ENCODE measurements around the gene ADRB1. TPM values are rescaled to one million over a fixed set of nuclear protein-coding genes. Genes with fewer than 3 reads are reported as not detected.

ADRB1 gene
- total RNA-seq, 1 experiment from 2014 or later: 2.3 TPM

DNA sequence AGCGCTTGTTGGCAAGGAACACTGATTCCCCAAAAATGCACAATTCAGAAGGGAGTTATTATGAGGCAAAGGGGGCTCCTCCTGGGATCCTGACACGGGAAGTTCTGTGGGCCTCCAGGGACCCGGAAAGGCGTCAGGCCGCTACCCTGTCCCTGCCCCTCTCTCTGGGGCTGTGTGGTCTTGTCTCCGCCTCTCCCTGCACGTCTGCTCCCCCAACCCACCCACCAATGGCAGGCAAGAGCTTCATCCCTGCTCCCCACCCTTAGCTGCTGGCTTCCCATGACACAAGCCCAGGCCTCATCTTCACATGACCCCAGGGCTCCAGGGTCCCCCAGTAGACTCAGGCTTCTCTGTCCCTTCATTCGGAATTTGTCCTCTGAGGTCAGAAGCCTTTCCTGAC is 31.0 kb upstream of the ADRB1 start:
- BruUV-seq (replicated peaks): no TSS peak
- Mint-ChIP-seq H3K4me3 (ENCODE audit: unreplicated experiment) (no peak overlapping the region), H3K9me3 (ENCODE audit: unreplicated experiment) (peaks cover 9% of the 10 kb centered on the region), H3K27ac (ENCODE audit: unreplicated experiment) (no peak overlapping the region), H3K27me3 (ENCODE audit: insufficient read depth, unreplicated experiment) (no peaks in the 10 kb centered on the region), H3K4me1 (ENCODE audit: low read depth, unreplicated experiment) (no peaks in the 10 kb centered on the region), H3K36me3 (ENCODE audit: insufficient read depth, unreplicated experiment) (no peaks in the 10 kb centered on the region)
- CTCF ChIA-PET: interaction anchor here (0.6 kb wide), 1 partner anchor 9 kb away, joined by 5 read pairs; no protein-coding TSS in a partner anchor
- POLR2A ChIA-PET: no interaction called here
- DNase-seq: no peak
- Histone ChIP-seq H3K36me3 (ENCODE audit: control insufficient read depth, insufficient read depth, low read length) (no peaks in the 10 kb centered on the region), H3K27me3 (replicated peaks; ENCODE audit: control insufficient read depth, insufficient read depth, low read length) (no peaks in the 10 kb centered on the region), H3K4me3 (ENCODE audit: low read depth, low read length) (no peak overlapping the region), H3K9me3 (no peaks in the 10 kb centered on the region), H3K4me1 (no peaks in the 10 kb centered on the region)
- intact Hi-C loops (cut with micrococcal nuclease; ENCODE audit: unreplicated experiment): no loop called here
- TF ChIP-seq, protein P1, sequence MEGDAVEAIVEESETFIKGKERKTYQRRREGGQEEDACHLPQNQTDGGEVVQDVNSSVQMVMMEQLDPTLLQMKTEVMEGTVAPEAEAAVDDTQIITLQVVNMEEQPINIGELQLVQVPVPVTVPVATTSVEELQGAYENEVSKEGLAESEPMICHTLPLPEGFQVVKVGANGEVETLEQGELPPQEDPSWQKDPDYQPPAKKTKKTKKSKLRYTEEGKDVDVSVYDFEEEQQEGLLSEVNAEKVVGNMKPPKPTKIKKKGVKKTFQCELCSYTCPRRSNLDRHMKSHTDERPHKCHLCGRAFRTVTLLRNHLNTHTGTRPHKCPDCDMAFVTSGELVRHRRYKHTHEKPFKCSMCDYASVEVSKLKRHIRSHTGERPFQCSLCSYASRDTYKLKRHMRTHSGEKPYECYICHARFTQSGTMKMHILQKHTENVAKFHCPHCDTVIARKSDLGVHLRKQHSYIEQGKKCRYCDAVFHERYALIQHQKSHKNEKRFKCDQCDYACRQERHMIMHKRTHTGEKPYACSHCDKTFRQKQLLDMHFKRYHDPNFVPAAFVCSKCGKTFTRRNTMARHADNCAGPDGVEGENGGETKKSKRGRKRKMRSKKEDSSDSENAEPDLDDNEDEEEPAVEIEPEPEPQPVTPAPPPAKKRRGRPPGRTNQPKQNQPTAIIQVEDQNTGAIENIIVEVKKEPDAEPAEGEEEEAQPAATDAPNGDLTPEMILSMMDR (IDR thresholded peaks at IDR 0.05; ENCODE audit: insufficient read depth in 1 of 2, low read depth in 1 of 2, low read length in 1 of 2, severe bottlenecking in 1 of 2, unreplicated experiment in 1 of 2): no peak

DNA sequence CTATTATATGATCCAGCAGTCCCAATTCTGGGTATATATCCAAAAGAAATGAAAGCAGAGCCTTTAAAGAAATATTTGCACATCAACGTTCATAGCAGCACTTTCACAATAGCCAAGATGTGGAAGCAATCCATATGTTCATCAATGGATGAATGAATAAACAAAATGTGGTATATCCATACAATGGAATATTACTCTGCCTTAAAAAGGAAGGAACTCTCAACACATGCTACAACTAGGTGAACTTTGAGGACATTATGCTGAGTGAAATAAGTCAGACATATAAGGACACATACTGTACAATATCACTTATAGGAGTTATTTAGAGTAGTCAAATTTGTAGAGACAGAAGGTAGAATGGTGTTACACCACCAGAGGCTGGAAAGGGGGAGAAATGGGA is 28.0 kb upstream of the ADRB1 start:
- Mint-ChIP-seq H3K4me1 (ENCODE audit: low read depth, unreplicated experiment) (no peaks in the 10 kb centered on the region), H3K9me3 (ENCODE audit: unreplicated experiment) (peaks cover 9% of the 10 kb centered on the region), H3K4me3 (ENCODE audit: unreplicated experiment) (no peak overlapping the region), H3K27me3 (ENCODE audit: insufficient read depth, unreplicated experiment) (no peaks in the 10 kb centered on the region), H3K27ac (ENCODE audit: unreplicated experiment) (no peak overlapping the region), H3K36me3 (ENCODE audit: insufficient read depth, unreplicated experiment) (no peaks in the 10 kb centered on the region)
- Histone ChIP-seq H3K9me3 (no peaks in the 10 kb centered on the region), H3K4me1 (no peaks in the 10 kb centered on the region), H3K36me3 (ENCODE audit: control insufficient read depth, insufficient read depth, low read length) (no peaks in the 10 kb centered on the region), H3K4me3 (ENCODE audit: low read depth, low read length) (no peak overlapping the region), H3K27me3 (replicated peaks; ENCODE audit: control insufficient read depth, insufficient read depth, low read length) (no peaks in the 10 kb centered on the region)
- BruUV-seq (replicated peaks): no TSS peak
- ChIA-PET POLR2A (no interaction called here), CTCF (no interaction called here)
- intact Hi-C loops (cut with micrococcal nuclease; ENCODE audit: unreplicated experiment): no loop called here
- DNase-seq: no peak
- TF ChIP-seq, protein P1 (IDR thresholded peaks at IDR 0.05; ENCODE audit: insufficient read depth in 1 of 2, low read depth in 1 of 2, low read length in 1 of 2, severe bottlenecking in 1 of 2, unreplicated experiment in 1 of 2): no peak

DNA sequence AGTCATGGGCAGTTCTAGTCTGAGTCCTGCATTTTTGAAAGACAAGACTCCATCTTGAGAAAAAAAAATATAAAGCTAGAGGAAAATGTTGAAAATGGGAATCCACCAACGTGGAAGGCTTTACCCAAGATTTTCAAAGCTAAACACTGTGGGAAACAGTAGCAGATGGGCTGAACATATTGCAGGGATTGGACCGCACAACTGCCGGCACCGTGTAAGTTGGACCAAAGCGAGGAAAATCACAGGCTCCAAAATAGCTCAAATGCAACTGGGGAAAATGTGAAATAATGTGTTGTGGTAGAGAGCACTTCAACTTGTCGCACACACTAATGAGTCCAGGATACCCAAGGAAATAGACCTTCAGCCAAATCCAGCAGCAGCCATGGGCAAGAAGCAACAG is 26.4 kb upstream of the ADRB1 start:
- no peaks in the 10 kb centered on the region for H3K4me1 Mint-ChIP-seq (ENCODE audit: low read depth, unreplicated experiment)
- CTCF ChIA-PET: no interaction called here
- intact Hi-C loops (cut with micrococcal nuclease; ENCODE audit: unreplicated experiment): no loop called here

More for the DNA sequence above, 26.4 kb upstream of the ADRB1 start:
- Histone ChIP-seq H3K9me3 (no peaks in the 10 kb centered on the region), H3K27me3 (replicated peaks; ENCODE audit: control insufficient read depth, insufficient read depth, low read length) (no peaks in the 10 kb centered on the region), H3K4me3 (ENCODE audit: low read depth, low read length) (no peak overlapping the region), H3K4me1 (no peaks in the 10 kb centered on the region), H3K36me3 (ENCODE audit: control insufficient read depth, insufficient read depth, low read length) (no peaks in the 10 kb centered on the region)
- no TSS peak for BruUV-seq (replicated peaks)
- Mint-ChIP-seq H3K27ac (ENCODE audit: unreplicated experiment) (no peak overlapping the region), H3K27me3 (ENCODE audit: insufficient read depth, unreplicated experiment) (no peaks in the 10 kb centered on the region), H3K36me3 (ENCODE audit: insufficient read depth, unreplicated experiment) (no peaks in the 10 kb centered on the region), H3K9me3 (ENCODE audit: unreplicated experiment) (peaks cover 9% of the 10 kb centered on the region), H3K4me3 (ENCODE audit: unreplicated experiment) (no peak overlapping the region)
- TF ChIP-seq, protein P1 (IDR thresholded peaks at IDR 0.05; ENCODE audit: insufficient read depth in 1 of 2, low read depth in 1 of 2, low read length in 1 of 2, severe bottlenecking in 1 of 2, unreplicated experiment in 1 of 2): no peak
- POLR2A ChIA-PET: no interaction called here
- no peak for DNase-seq

All from Caco-2 (cell line).